H1 (cell line): Measurements from ENCODE around the gene DCK. TPM values are rescaled to one million over a fixed set of nuclear protein-coding genes. Genes with fewer than 3 reads are reported as not detected.
"Not testable (repeated sequence)": the region's sequence is repeated elsewhere in the genome, so short reads cannot be mapped to it uniquely, and the experiment has no call there.

Experiments
- CTCF ChIA-PET: fragments of 300-600 bp; sonication (Branson Sonifier 250); formaldehyde crosslinking; loops from one replicate; lab custom pipeline; 2021; ENCODE audit not compliant: partially characterized antibody; lab: Charles Lee
- POLR2A ChIA-PET: fragments of 300-600 bp; sonication (Branson Sonifier 250); formaldehyde crosslinking; loops from one replicate; lab custom pipeline; 2021; ENCODE audit warnings: inconsistent platforms; ENCODE audit not compliant: partially characterized antibody; lab: Charles Lee
- DNase-seq, 2 experiments: peaks; one replicate each; pipeline versions ENCODE4 v3.0.0 to v3.0.0-alpha.2; 2010 to 2022; ENCODE audit warnings: low spot score in 2 of 2, low read depth in 1 of 2, mixed read lengths in 1 of 2
- FAIRE-seq: peaks from 2 replicates; lab custom pipeline; 2011; peaks lifted over from hg19 to GRCh38; lab: Jason Lieb, UNC
- H2AFZ ChIP-seq: 2 replicates; pipeline ENCODE4 v1.8.1; 2012; ENCODE audit warnings: low read length, inconsistent platforms
- H2AK5ac ChIP-seq: 2 replicates; pipeline ENCODE4 v1.6.1; 2013; ENCODE audit warnings: low read depth, low read length
- H2BK120ac ChIP-seq: replicated peaks from 2 replicates; pipeline ENCODE3; 2013; ENCODE audit warnings: low read depth, low read length, inconsistent platforms
- H2BK12ac ChIP-seq: 2 replicates; pipeline ENCODE4 v1.6.1; 2013; ENCODE audit warnings: low read depth, low read length
- H2BK15ac ChIP-seq: 2 replicates; pipeline ENCODE4 v1.6.1; 2013; ENCODE audit warnings: low read length
- H2BK20ac ChIP-seq: 2 replicates; pipeline ENCODE4 v1.6.1; 2013; ENCODE audit warnings: low read length
- H2BK5ac ChIP-seq: 2 replicates; pipeline ENCODE4 v1.6.1; 2013; ENCODE audit warnings: low read depth, low read length
- H3K14ac ChIP-seq: 2 replicates; pipeline ENCODE4 v1.6.1; 2013; ENCODE audit warnings: inconsistent platforms; ENCODE audit not compliant: insufficient read length
- H3K18ac ChIP-seq: 2 replicates; pipeline ENCODE4 v1.6.1; 2013; ENCODE audit warnings: low read length; ENCODE audit errors: extremely low read depth
- H3K23ac ChIP-seq: 2 replicates; pipeline ENCODE4 v1.6.1; 2013; ENCODE audit warnings: inconsistent platforms; ENCODE audit not compliant: insufficient read length
- H3K23me2 ChIP-seq: 2 replicates; pipeline ENCODE4 v1.6.1; 2013; ENCODE audit warnings: low read depth, low read length
- H3K27ac ChIP-seq: 2 replicates; pipeline ENCODE4 v1.6.1; 2011; ENCODE audit warnings: low read depth, low read length, inconsistent platforms
- H3K27me3 ChIP-seq, 4 experiments: replicated peaks in 1 of 4; 1 replicate in 1 of 4; 2 replicates in 3 of 4; pipeline versions ENCODE4 v1.6.1 to v1.8.1; 2011 to 2013; ENCODE audit warnings: low read length in 3 of 4, mild to moderate bottlenecking in 3 of 4, inconsistent platforms in 2 of 4, mixed read lengths in 2 of 4, moderate library complexity in 1 of 4; ENCODE audit not compliant: control insufficient read depth in 3 of 4, insufficient read depth in 3 of 4; ENCODE audit errors: extremely low read depth in 1 of 4
- H3K36me3 ChIP-seq, 4 experiments: 2 replicates each; pipeline versions ENCODE4 v1.6.1 to v1.8.1; 2011 to 2013; ENCODE audit warnings: mild to moderate bottlenecking in 4 of 4, low read length in 3 of 4, moderate library complexity in 2 of 4, control low read depth in 1 of 4, inconsistent platforms in 1 of 4; ENCODE audit not compliant: insufficient read depth in 4 of 4, control insufficient read depth in 2 of 4
- H3K4ac ChIP-seq: replicated peaks from 2 replicates; pipeline ENCODE3; 2013; ENCODE audit warnings: low read length, low read depth, mixed read lengths, inconsistent platforms; ENCODE audit not compliant: insufficient read length
- H3K4me1 ChIP-seq, 4 experiments: replicated peaks in 1 of 4; 1 replicate in 1 of 4; 2 replicates in 3 of 4; pipeline versions ENCODE4 v1.6.1 to v1.8.1; 2011 to 2013; ENCODE audit warnings: low read length in 3 of 4, inconsistent platforms in 2 of 4, mixed read lengths in 1 of 4; ENCODE audit not compliant: insufficient read depth in 4 of 4, control insufficient read depth in 3 of 4
- H3K4me2 ChIP-seq, 2 experiments: 2 replicates each; pipeline versions ENCODE4 v1.6.1 to v1.8.1; 2011 to 2013; ENCODE audit warnings: low read depth in 2 of 2, low read length in 2 of 2, control low read depth in 1 of 2, inconsistent platforms in 1 of 2, mild to moderate bottlenecking in 1 of 2; ENCODE audit not compliant: insufficient read depth in 1 of 2
- H3K4me3 ChIP-seq, 4 experiments: fragments of 200-600, 300-600 bp in 1 of 4; sonication (generic), shearing (Covaris generic), sonication (Bioruptor Twin) in 1 of 4; 2 replicates each; pipeline versions ENCODE4 v1.5.1 to v1.8.1; 2011 to 2016; ENCODE audit warnings: low read length in 4 of 4, low read depth in 3 of 4, control low read depth in 2 of 4, inconsistent platforms in 2 of 4, mild to moderate bottlenecking in 2 of 4, mixed read lengths in 1 of 4, moderate library complexity in 1 of 4; ENCODE audit not compliant: insufficient read depth in 2 of 4; ENCODE audit errors: extremely low read depth in 1 of 4
- H3K56ac ChIP-seq: replicated peaks from 2 replicates; pipeline ENCODE3; 2013; ENCODE audit warnings: low read depth, mild to moderate bottlenecking, mixed read lengths, low read length, inconsistent platforms; ENCODE audit not compliant: insufficient read length
- H3K79me1 ChIP-seq: 2 replicates; pipeline ENCODE4 v1.6.1; 2013; ENCODE audit warnings: low read depth, low read length, control low read depth
- H3K79me2 ChIP-seq, 2 experiments: 2 replicates each; pipeline versions ENCODE4 v1.6.1 to v1.8.1; 2012 to 2013; ENCODE audit warnings: low read length in 2 of 2, mild to moderate bottlenecking in 2 of 2, inconsistent platforms in 1 of 2; ENCODE audit not compliant: insufficient read depth in 2 of 2, control insufficient read depth in 1 of 2
- H3K9ac ChIP-seq, 4 experiments: replicated peaks in 1 of 4; 1 replicate in 1 of 4; 2 replicates in 3 of 4; pipeline versions ENCODE4 v1.6.1 to v1.8.1; 2011 to 2013; ENCODE audit warnings: low read depth in 3 of 4, low read length in 3 of 4, control low read depth in 2 of 4, mild to moderate bottlenecking in 2 of 4, moderate library complexity in 2 of 4, inconsistent platforms in 1 of 4; ENCODE audit errors: extremely low read depth in 1 of 4
- H3K9me3 ChIP-seq, 2 experiments: 2 replicates each; pipeline versions ENCODE4 v1.6.1 to v1.8.1; 2012 to 2013; ENCODE audit warnings: mild to moderate bottlenecking in 2 of 2, moderate library complexity in 2 of 2, control low read depth in 1 of 2, inconsistent platforms in 1 of 2, low read depth in 1 of 2, low read length in 1 of 2, mixed read lengths in 1 of 2; ENCODE audit not compliant: insufficient read depth in 2 of 2
- H4K20me1 ChIP-seq, 2 experiments: replicated peaks in 1 of 2; 2 replicates each; pipeline versions ENCODE3 to v1.8.1; 2011 to 2013; ENCODE audit warnings: inconsistent platforms in 2 of 2, low read length in 2 of 2, mild to moderate bottlenecking in 1 of 2; ENCODE audit not compliant: insufficient read depth in 2 of 2, control insufficient read depth in 1 of 2
- H4K5ac ChIP-seq: 2 replicates; pipeline ENCODE4 v1.6.1; 2013; ENCODE audit warnings: low read length, low read depth, mixed read lengths, inconsistent platforms; ENCODE audit not compliant: insufficient read length
- H4K8ac ChIP-seq: 2 replicates; pipeline ENCODE4 v1.8.0; 2013; ENCODE audit warnings: mild to moderate bottlenecking, moderate library complexity, low read length, inconsistent platforms; ENCODE audit not compliant: insufficient read depth; ENCODE audit errors: extremely low read depth
- H4K91ac ChIP-seq: replicated peaks from 2 replicates; pipeline ENCODE3; 2013; ENCODE audit warnings: low read length, mixed read lengths, inconsistent platforms; ENCODE audit not compliant: insufficient read length
- WGBS, 2 experiments: shearing (Covaris generic) in 1 of 2; methylation state at CpG; one replicate each; pipeline versions ENCODE4 v1.1.6 to v1.1.7; 2013 to 2015; ENCODE audit warnings: low lambda C conversion rate in 2 of 2, mixed read lengths in 2 of 2, inconsistent platforms in 1 of 2, low coverage in 1 of 2, missing lambda C conversion rate in 1 of 2; ENCODE audit not compliant: insufficient replicate concordance in 2 of 2, insufficient coverage in 1 of 2, insufficient read length in 1 of 2; ENCODE audit errors: extremely low coverage in 1 of 2, missing lambda C conversion rate in 1 of 2; 5-methylcytosine and 5-hydroxymethylcytosine counted together
- polyA plus RNA-seq, 7 experiments: library from polyadenylated mRNA; depleted of rRNA in 3 of 7; stranded (reverse) in 5 of 7; unstranded in 2 of 7; fragments of >200 nt in 5 of 7; fragments of 200-250 nt in 2 of 7; gene quantifications; 1 replicate in 5 of 7; 2 replicates in 1 of 7; 4 replicates in 1 of 7; pipeline versions ENCODE4 v1.2.1 to v1.2.3, GENCODE V29; 2011 to 2013; ENCODE audit warnings: missing spikeins in 2 of 7, mixed read lengths in 2 of 7
- total RNA-seq: library from RNA; stranded (reverse); fragmentation: NEBNext Ultra II Directional; extraction: Animal tissue kit (Norgen Biotek cat#: 25700); gene quantifications from 2 replicates; pipeline ENCODE4 v1.2.1, GENCODE V29; 2021

Gene DCK
- total and polyA plus RNA-seq, 2 of the 8 experiments (the other 6 are each of a cell fraction or from before 2014, with no cell fraction given): 4.8 to 18.1 TPM

- H3K9me3 ChIP-seq, H3K4ac ChIP-seq, H3K9ac ChIP-seq, H2AK5ac ChIP-seq, DNase-seq, H3K14ac ChIP-seq, H3K18ac ChIP-seq, H3K23ac ChIP-seq, CTCF ChIA-PET, H3K4me2 ChIP-seq, POLR2A ChIA-PET, H3K79me1 ChIP-seq, H4K20me1 ChIP-seq, H3K27ac ChIP-seq, H2BK12ac ChIP-seq, H2BK120ac ChIP-seq, H4K5ac ChIP-seq, H4K91ac ChIP-seq, H2BK20ac ChIP-seq, H4K8ac ChIP-seq, FAIRE-seq, H3K4me3 ChIP-seq, H3K27me3 ChIP-seq, H2AFZ ChIP-seq, H3K56ac ChIP-seq, H3K23me2 ChIP-seq, H2BK15ac ChIP-seq, H2BK5ac ChIP-seq: not testable (repeated sequence)
- Histone ChIP-seq H3K36me3 (peaks cover 0 to 15% (median 8%) of the 10 kb centered on the region in 4 experiments; a peak in 5 of 8 replicates), H3K79me2 (peaks cover 4 to 87% of the 10 kb centered on the region in 2 experiments), H3K4me1 (peaks cover 0 to 10% (median 5%) of the 10 kb centered on the region in 4 experiments; a peak in 6 of 7 replicates)
Measured at GRCh38 chr4:70999639-71000038, 6.2 kb downstream of the DCK start.

GRCh38 chr4:71001363-71001762, 7.9 kb downstream of the DCK start:
- H2AK5ac ChIP-seq, H4K20me1 ChIP-seq, H4K91ac ChIP-seq, H2BK20ac ChIP-seq, H3K18ac ChIP-seq, H2BK12ac ChIP-seq, H3K23me2 ChIP-seq, H4K5ac ChIP-seq, H3K79me1 ChIP-seq, H2BK120ac ChIP-seq, H2BK15ac ChIP-seq, FAIRE-seq, H3K23ac ChIP-seq, H3K27ac ChIP-seq, H3K14ac ChIP-seq, POLR2A ChIA-PET, H3K4me2 ChIP-seq, DNase-seq, H3K9me3 ChIP-seq, H3K4me3 ChIP-seq, H3K9ac ChIP-seq, H3K56ac ChIP-seq, H4K8ac ChIP-seq, H3K27me3 ChIP-seq, H2AFZ ChIP-seq, H2BK5ac ChIP-seq, H3K4ac ChIP-seq: not testable (repeated sequence)
- WGBS, 2 experiments: 85% methylated on average over 4 of the region's 4 CpGs; no CpG with 5 or more reads in 1 of the 2 experiments
- peaks cover 0 to 15% (median 8%) of the 10 kb centered on the region in 4 experiments; a peak in 5 of 8 replicates for H3K36me3 ChIP-seq
- CTCF ChIA-PET: interaction anchor here (1.3 kb wide), 1 partner anchor 8 kb away, joined by 5 read pairs; no protein-coding TSS in a partner anchor
- H3K4me1 ChIP-seq: peaks cover 0 to 11% (median 7%) of the 10 kb centered on the region in 4 experiments; a peak in 6 of 7 replicates
- peaks cover 0 to 78% of the 10 kb centered on the region in 2 experiments; a peak in 3 of 4 replicates for H3K79me2 ChIP-seq
